ENCODE measurements around the gene PKN1. TPM values are rescaled to one million over a fixed set of nuclear protein-coding genes. Genes with fewer than 3 reads are reported as not detected.

The PKN1 gene
- total and polyA plus RNA-seq, 9 of the 15 experiments (the other 6 are each of a cell fraction or from before 2014, with no cell fraction given) = 0.30 to 228 (median 77.5) TPM

DNA sequence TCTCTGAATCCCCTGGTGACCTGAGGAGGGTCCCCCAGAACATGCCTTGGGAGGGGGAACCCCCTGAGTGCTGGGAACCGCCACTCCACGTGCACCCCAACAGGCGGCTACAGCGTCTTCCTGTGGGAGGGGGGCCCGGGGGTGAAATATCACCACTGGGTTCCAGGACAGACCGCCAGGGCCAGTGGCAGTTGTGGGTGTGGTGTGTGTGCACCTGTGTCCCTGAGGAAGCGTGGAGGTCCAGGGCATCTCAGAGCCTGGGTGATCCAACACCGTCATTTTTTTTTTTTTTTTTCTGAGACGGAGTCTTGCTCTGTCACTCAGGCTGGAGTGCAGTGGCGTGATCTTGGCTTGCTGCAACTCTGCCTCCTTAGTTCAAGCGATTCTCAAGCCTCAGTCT is 47.6 kb upstream of the PKN1 start (continued):
- TF ChIP-seq, protein P1, sequence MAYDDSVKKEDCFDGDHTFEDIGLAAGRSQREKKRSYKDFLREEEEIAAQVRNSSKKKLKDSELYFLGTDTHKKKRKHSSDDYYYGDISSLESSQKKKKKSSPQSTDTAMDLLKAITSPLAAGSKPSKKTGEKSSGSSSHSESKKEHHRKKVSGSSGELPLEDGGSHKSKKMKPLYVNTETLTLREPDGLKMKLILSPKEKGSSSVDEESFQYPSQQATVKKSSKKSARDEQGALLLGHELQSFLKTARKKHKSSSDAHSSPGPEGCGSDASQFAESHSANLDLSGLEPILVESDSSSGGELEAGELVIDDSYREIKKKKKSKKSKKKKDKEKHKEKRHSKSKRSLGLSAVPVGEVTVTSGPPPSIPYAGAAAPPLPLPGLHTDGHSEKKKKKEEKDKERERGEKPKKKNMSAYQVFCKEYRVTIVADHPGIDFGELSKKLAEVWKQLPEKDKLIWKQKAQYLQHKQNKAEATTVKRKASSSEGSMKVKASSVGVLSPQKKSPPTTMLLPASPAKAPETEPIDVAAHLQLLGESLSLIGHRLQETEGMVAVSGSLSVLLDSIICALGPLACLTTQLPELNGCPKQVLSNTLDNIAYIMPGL (CRISPR knock-in tag; IDR thresholded peaks at IDR 0.05) = no peak
- no peak for TF ChIP-seq ESRRA (IDR thresholded peaks at IDR 0.05; ENCODE audit: borderline replicate concordance, low read depth)
- no peak for TF ChIP-seq ELF1 (tag; IDR thresholded peaks at IDR 0.05)
- TF ChIP-seq RBFOX2 (IDR thresholded peaks at IDR 0.05; ENCODE audit: low read depth, low read length) = peak; percentile 57; the same call in 1 of the 2 replicates
- TF ChIP-seq ZNF75A (CRISPR knock-in tag; IDR thresholded peaks at IDR 0.05) = no peak
- TF ChIP-seq YY1 (IDR thresholded peaks at IDR 0.05; ENCODE audit: borderline replicate concordance in 1 of 3, control insufficient read depth in 1 of 3, extremely low read depth in 1 of 3, insufficient read depth in 3 of 3, insufficient read length in 1 of 3, insufficient replicate concordance in 2 of 3, low read depth in 1 of 3, low read length in 2 of 3) = no peak
- no peak for TF ChIP-seq MYBL2 (IDR thresholded peaks at IDR 0.05; ENCODE audit: low read depth)
- no peak for TF ChIP-seq MYBL2 (CRISPR knock-in tag; IDR thresholded peaks at IDR 0.05; ENCODE audit: borderline replicate concordance)
- TF ChIP-seq HDGF (IDR thresholded peaks at IDR 0.05) = no peak
- no peak for TF ChIP-seq CEBPB (tag; IDR thresholded peaks at IDR 0.05)
